Lower lobe of right lung (tissue), 2 donors: Measurements from ENCODE around the gene ZP1. TPM values are rescaled to one million over a fixed set of nuclear protein-coding genes. Genes with fewer than 3 reads are reported as not detected.

Source experiments
- ATAC-seq, 2 donors: fragments of 200-7000 bp; cut with Tn5 transposase; one replicate each; pipeline ENCODE4 v1.9.1; 2020 to 2022; ENCODE audit warnings: mild to moderate bottlenecking in 2 of 2, moderate library complexity in 2 of 2
- DNase-seq: peaks from one replicate; pipeline ENCODE4 v3.0.0-alpha.2; 2020
- H3K27ac ChIP-seq: fragments of 200-600 bp; one replicate; pipeline ENCODE4 v1.8.0; 2022
- H3K27me3 ChIP-seq: fragments of 200-600 bp; one replicate; pipeline ENCODE4 v1.8.0; 2022; ENCODE audit warnings: low read depth
- H3K36me3 ChIP-seq: fragments of 200-600 bp; one replicate; pipeline ENCODE4 v1.8.0; 2022; ENCODE audit warnings: mild to moderate bottlenecking
- H3K4me1 ChIP-seq: fragments of 200-600 bp; one replicate; pipeline ENCODE4 v1.8.0; 2022
- H3K4me3 ChIP-seq: fragments of 200-600 bp; one replicate; pipeline ENCODE4 v1.8.0; 2022; ENCODE audit warnings: mild to moderate bottlenecking
- H3K9me3 ChIP-seq: fragments of 200-600 bp; one replicate; pipeline ENCODE4 v1.8.0; 2022
- CTCF ChIP-seq: fragments of 200-600 bp; IDR thresholded peaks from one replicate; pipeline ENCODE4 v1.8.0; 2022; ENCODE audit warnings: antibody characterized with exemption, mild to moderate bottlenecking
- intact Hi-C: fragments of 100-400 bp; cut with DNase I; formaldehyde crosslinking; loops from one replicate; pipeline ENCODE4 v1.11.0; 2022
- total RNA-seq: library from RNA; stranded (reverse); fragmentation: NEBNext Ultra II Directional; extraction: Animal tissue kit (Norgen Biotek cat#: 25700); gene quantifications from one replicate; pipeline ENCODE4 v1.2.1, GENCODE V29; 2021
- donor health status: DM: no; HTN: yes; CAD: no; lungs with severe emphysema.

ZP1 gene
- total RNA-seq, 1 donor from 2014 or later = not detected

DNA sequence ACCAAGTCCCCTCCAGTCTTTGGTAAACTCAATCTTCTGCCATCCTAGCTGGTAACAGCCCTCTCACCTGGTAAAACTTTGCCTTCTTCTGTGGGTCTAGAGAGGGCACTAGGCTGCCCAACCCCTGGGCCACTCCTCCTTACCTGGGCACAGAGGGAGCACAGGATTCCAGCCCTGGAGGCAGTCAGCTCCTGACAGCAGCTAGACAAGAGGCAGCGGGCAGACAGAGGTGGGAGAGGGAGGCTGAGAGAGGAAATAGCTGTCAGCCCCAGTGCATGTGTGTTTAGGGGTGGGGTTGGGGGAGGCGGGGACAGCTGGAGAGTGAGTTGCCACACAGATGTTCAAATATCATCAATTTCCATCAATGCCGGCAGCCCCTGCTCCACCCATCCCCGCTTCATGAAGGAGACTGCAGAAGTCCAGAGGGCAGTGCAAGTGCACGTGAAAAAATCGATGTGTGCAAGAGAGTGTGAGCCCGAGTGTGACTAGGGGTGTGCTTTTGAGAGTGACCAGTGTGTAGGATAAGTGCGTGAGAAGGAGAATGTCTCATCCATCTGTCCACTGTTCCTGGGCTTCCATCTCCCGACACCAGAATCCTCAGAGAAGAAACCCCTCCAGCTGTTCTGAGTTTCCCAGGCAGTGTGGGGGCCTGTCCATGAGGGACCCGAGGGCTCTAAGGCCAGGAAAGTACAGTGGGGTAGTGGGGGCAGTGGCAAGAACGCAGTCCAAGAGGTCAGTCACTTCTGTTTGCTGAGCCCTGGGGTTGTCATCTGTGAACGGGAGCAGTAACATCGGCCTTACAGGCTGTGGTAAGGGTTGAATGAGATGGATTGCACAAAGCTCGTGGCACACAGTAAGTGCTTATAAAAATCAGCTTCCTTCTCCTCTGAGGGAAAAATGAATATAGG is 11.4 kb upstream of the ZP1 start, which contains the start of gene PTGDR2:
TSS of gene PTGDR2 (minus strand) at position 225 of the 908 bp plus-strand sequence. CDS start 2,228 bp downstream, outside the sequence.
- peak; percentile 37 for DNase-seq
- Histone ChIP-seq H3K36me3 (peaks cover 13% of the 10 kb centered on the region), H3K9me3 (no peaks in the 10 kb centered on the region), H3K27me3 (no peaks in the 10 kb centered on the region), H3K4me3 (no peak within 1 kb of the TSS), H3K27ac (no peak within 1 kb of the TSS), H3K4me1 (no peaks in the 10 kb centered on the region)
- TF ChIP-seq CTCF = no peak
- intact Hi-C loops = no loop called here
- ATAC-seq = no peak

- H3K4me1 ChIP-seq = no peaks in the 10 kb centered on the region
- no peaks in the 10 kb centered on the region for H3K36me3 ChIP-seq
- H3K4me3 ChIP-seq = no peak overlapping the region
- no peaks in the 10 kb centered on the region for H3K9me3 ChIP-seq
- no peak for TF ChIP-seq CTCF
- DNase-seq (no peak), ATAC-seq (no peak)
- H3K27ac ChIP-seq = no peak overlapping the region
- no peaks in the 10 kb centered on the region for H3K27me3 ChIP-seq
- intact Hi-C loops = no loop called here
Observed at GRCh38 chr11:60857378-60858232, 9.7 kb upstream of the ZP1 start.

- H3K4me1 ChIP-seq = no peaks in the 10 kb centered on the region
- ATAC-seq (no peak), DNase-seq (no peak)
- H3K27me3 ChIP-seq = no peaks in the 10 kb centered on the region
- no peak overlapping the region for H3K27ac ChIP-seq
- TF ChIP-seq CTCF = no peak
- no peak overlapping the region for H3K4me3 ChIP-seq
- H3K36me3 ChIP-seq = no peaks in the 10 kb centered on the region
- no peaks in the 10 kb centered on the region for H3K9me3 ChIP-seq
- intact Hi-C loops = no loop called here
Observed at GRCh38 chr11:60858236-60858635, 9.1 kb upstream of the ZP1 start.

- intact Hi-C loops = no loop called here
- no peaks in the 10 kb centered on the region for H3K4me1 ChIP-seq
- H3K27ac ChIP-seq = no peak overlapping the region
- no peak overlapping the region for H3K4me3 ChIP-seq
- no peaks in the 10 kb centered on the region for H3K27me3 ChIP-seq
- peak in 1 of 2 donors; percentile 10 for ATAC-seq
- no peak for TF ChIP-seq CTCF
- no peaks in the 10 kb centered on the region for H3K36me3 ChIP-seq
- no peaks in the 10 kb centered on the region for H3K9me3 ChIP-seq
- no peak for DNase-seq
Observed at GRCh38 chr11:60858731-60859464, 8.4 kb upstream of the ZP1 start.

DNA sequence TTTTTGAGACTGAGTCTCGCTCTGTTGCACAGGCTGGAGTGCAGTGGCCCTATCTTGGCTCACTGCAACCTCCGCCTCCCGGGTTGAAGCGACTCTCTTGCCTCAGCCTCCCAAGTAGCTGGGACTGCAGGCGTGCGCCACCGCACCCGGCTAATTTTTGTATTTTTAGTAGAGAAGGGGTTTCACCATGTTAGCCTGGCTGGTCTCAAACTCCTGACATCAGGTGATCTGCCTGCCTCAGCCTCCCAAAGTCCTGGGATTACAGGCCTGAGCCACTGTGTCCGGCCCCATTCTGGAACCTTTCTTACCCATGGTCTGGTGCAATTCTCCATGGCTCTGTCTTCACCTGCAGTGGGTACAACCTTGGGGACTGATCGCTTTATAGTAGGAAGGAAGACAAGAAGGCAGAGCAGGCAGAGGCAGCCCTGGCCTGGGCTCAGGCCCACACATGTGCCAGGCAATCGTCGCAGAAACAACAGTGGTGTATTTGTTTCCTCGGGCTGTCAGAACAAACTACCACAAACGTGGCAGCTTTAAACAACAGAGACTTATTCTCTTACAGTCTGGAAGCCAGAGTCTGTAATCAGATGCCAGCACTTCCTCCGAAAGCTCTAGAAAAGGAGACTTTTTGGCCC is 7.6 kb upstream of the ZP1 start:
- no peak overlapping the region for H3K4me3 ChIP-seq
- H3K36me3 ChIP-seq = no peaks in the 10 kb centered on the region
- DNase-seq (peak; percentile 3), ATAC-seq (no peak)
- intact Hi-C loops = no loop called here
- no peaks in the 10 kb centered on the region for H3K9me3 ChIP-seq
- H3K27ac ChIP-seq = no peak overlapping the region
- H3K27me3 ChIP-seq = no peaks in the 10 kb centered on the region
- no peaks in the 10 kb centered on the region for H3K4me1 ChIP-seq
- TF ChIP-seq CTCF = no peak
